ENCODE data around the gene RNASE12.
A peak's percentile ranks its signal among the peaks of the same experiment; 100 is the strongest.
"Not testable (repeated sequence)": the region's sequence is repeated elsewhere in the genome, so short reads cannot be mapped to it uniquely, and the experiment has no call there.

The RNASE12 gene

DNA sequence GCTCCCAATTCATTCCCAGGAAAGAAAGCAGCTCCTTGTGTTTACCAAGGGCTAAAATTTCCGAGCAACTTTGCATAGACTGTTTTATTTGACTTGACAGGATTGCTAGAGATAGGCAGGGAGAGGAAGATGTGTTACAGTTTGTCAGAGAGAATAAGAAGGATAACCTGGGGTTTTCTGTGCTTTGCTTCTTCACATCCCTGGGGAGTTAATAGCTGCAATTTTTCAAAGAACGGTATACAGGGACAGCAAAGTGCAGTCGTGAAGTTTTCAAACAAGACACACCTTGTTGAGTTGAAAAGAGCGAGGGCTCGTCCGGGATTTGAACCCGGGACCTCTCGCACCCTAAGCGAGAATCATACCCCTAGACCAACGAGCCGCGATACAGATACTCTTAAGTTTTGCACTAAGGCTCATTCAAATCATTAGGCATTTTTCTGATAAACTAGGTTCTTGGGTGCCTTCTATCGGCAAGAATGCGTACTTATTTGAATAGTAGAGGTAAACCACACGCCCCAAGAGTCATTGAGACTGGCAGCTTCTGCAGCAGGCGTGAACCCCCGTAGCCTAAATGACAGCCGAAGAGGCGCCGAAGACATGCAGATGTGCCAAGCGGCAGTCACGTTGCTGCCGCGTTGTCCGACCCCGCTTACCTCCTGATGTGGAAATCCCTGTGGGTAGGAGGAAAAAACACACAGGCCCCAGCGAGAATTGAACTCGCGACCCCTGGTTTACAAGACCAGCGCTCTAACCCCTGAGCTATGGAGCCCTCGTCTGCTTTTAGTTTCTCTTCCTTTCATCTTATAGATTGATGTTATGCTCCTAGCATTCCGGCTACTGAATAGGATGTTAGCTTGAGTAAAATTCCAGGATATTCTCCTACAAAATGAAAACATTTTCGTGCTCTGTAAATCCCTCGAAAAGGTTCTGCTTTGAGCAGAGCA, 22.2 kb upstream of the RNASE12 start:
- DNase-seq, result peak; percentile 98

DNA sequence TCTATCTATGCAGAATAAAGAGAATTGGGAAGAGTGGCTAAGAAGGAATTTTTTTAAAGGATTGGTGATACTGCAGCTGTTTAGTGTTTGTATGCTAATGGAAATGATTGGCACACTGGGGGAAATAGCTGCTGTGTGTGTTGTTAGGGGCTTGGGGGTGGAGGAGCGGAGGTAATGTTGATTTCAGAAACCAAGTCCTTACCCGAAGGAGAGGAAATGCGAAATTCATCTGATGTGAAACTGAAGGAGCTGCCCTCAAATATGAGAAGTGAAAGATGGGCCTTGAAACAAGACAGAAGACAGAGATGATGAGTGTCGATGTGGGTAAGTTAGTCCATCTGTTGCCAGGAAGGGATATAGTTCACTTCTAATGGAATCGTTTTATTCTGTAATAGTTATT, 21.2 kb upstream of the RNASE12 start:
- DNase-seq, result no peak

DNA sequence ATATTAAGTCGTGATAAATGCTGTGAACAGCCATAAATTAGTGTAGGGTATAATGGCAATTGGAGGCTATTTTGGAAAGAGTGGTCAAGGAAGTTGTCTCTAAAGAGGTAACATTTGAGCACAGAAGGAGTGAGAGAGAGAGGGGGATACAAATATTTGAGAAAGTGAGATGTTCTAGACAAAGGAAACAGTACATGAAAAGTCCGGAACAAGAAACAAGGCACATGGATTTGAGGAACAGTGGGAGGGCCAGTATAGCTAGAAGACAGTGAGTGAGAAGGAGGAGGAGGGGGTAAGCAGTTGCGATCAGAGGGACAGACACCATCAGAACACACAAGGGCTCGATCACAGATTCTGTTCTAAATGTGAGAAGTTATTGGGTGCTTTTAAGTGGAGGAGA, 20.1 kb upstream of the RNASE12 start:
- DNase-seq, result no peak

GRCh38 chr14:20610002-20610765, 19.0 kb upstream of the RNASE12 start:
- DNase-seq, result peak; percentile 77

- peak; percentile 91 for DNase-seq
These were observed 18.2 kb upstream of the RNASE12 start for GRCh38 chr14:20609215-20610001.

- no peak for DNase-seq
These were observed 17.4 kb upstream of the RNASE12 start for GRCh38 chr14:20608383-20609110.

GRCh38 chr14:20607617-20608016, 16.4 kb upstream of the RNASE12 start:
- DNase-seq, result no peak

GRCh38 chr14:20606902-20607242, 15.7 kb upstream of the RNASE12 start:
- DNase-seq, result no peak

GRCh38 chr14:20606190-20606901, 15.2 kb upstream of the RNASE12 start:
- DNase-seq, result peak; percentile 14

DNA sequence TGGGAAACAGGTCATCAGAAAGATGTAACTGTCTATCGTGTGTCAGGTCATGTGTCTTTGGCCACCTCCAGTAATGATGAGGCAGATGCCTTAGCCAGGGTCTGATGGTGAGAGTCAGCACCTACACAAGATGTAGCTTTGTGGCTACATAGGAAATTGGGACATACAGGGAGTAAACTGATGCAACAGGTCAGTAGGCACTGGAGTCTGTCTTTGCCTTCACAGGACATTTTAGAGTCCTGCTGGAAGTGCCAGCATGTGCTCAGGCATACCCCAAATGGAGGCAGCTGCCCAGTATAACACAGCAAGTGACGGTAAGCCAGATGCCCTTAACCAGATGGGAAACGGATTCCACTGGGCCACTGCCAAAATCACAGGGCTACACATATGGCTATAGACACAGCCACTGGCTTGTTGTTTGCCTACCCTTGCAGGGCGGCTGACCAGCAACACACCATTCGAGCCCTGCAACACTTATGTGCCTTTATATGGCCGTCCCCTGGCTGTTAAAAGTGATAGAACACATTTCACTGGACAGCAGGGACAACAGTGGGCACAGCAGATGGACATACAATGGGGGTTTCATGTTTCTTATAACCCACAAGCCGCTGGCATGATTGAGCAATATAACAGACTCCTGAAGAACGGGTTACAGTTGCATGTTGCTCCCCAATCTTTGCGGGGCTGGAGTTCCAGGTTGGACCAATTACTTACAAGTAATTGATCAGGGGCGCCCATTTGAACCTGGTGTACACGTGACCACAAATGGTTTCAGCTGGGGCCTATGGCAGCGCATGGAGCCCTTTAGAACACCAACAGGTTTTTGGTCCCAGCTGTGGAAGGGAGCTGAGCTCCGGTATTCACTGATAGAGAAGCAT, 12.9 kb upstream of the RNASE12 start:
- DNase-seq, result no peak

DNA sequence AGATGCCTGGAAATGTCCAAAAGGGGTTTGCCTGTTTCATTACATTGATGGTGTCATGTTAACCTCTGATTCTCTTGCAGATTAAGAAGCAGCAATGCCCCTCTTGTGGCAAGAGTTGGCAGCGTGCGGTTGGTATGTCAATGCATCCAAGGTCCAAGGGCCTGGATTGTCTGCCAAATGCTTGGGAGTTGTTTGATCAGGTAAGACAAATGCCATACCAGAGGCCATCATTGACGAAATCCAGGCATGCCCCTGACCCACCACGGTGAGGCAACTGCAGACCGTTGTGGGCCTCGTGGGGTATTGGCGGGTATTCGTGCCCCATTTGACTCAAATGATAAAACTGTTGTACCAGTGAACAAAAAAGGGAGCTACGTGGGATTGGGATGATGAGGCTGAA, 11.4 kb upstream of the RNASE12 start:
- DNase-seq, result no peak

DNA sequence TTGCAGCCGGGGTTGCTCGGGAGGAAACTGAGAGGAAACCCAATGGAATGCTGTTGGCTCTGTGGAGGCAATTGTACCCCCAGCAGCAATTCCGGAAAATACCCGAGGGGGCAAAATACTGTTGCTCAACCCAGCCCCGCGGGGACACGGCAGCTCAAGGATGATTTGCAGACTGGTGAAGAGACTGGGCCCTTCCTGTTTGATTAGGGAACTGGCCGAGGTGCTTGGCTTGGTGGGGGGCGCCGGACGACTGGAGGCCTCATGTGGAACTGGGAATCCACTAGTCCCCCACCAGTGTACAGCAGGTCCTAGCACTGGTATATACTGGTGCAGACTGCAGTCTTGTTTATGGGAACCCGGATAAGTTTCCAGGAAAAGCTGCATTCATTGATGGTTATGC, 10.3 kb upstream of the RNASE12 start:
- no peak for DNase-seq

- no peak for DNase-seq
These were observed 5.9 kb upstream of the RNASE12 start for GRCh38 chr14:20597108-20597507.

GRCh38 chr14:20595726-20596125, 4.5 kb upstream of the RNASE12 start:
- DNase-seq, result not testable (repeated sequence)

DNA sequence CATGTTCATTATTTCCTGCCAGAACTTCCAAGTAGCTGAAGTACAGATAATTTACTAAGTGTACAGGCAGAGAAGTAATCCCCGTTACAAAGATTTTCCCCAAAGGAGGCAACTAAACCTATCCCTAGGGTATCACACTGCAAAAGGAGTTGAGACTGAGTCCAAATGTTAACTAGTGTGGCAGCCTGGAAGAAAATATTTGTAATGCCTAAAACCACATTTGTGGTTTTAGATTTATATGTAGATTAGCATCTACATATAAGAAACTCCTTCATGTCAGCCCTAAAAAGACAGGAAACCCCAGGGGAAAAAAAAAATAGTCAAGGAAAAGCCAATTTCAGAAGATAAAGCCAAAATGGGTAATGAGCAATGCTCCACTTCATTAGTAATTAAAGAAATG, 1.4 kb upstream of the RNASE12 start:
- no peak for DNase-seq

- DNase-seq, result no peak
These were observed 3.6 kb downstream of the RNASE12 start, which contains the start of gene RNASE11 for GRCh38 chr14:20587489-20588154. TSS of gene RNASE11 (minus strand) at chr14:20588001.

- DNase-seq, result no peak
These were observed 7.3 kb downstream of the RNASE12 start for GRCh38 chr14:20583908-20584307.

DNA sequence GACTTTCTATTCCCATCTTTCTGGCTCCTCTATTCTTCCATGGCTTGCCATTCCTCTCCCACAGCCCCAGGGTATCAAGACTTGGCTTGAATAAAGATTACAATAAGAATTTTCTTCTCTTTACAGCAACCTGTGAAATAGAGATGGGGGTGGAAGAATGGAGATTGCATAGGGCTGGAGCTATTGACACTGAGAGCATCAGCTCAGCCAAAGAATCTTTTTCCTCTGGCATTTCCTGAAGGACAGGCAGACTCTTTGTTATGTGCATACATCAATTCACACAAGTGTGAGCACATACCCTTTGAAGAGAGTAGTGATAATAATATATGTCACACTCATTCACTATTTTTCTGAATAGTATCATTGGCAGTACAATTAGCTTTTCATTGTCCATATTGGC, 8.0 kb downstream of the RNASE12 start:
- DNase-seq, result no peak

- DNase-seq, result no peak
These were observed 10.9 kb downstream of the RNASE12 start for GRCh38 chr14:20580242-20580641.
